ENCODE results near the gene PYGL.

PYGL gene

GRCh38 chr14:50865391-50866076 is 78.7 kb downstream of the PYGL start:
- no peak for DNase-seq

GRCh38 chr14:50864946-50865345 is 79.3 kb downstream of the PYGL start:
- no peak for DNase-seq

- no peak for DNase-seq
Measured at GRCh38 chr14:50864237-50864636, 80.0 kb downstream of the PYGL start.

GRCh38 chr14:50862036-50862570 is 82.2 kb downstream of the PYGL start:
- no peak for DNase-seq

GRCh38 chr14:50860478-50861086 is 83.7 kb downstream of the PYGL start:
- peak; percentile 56 for DNase-seq

- no peak for DNase-seq
Measured at GRCh38 chr14:50859296-50859624, 85.0 kb downstream of the PYGL start.

GRCh38 chr14:50856660-50857059 is 87.6 kb downstream of the PYGL start:
- no peak for DNase-seq

- no peak for DNase-seq
Measured at GRCh38 chr14:50855558-50855957, 88.7 kb downstream of the PYGL start.
